Measurements from ENCODE around the gene JAG1.

JAG1 gene

DNA sequence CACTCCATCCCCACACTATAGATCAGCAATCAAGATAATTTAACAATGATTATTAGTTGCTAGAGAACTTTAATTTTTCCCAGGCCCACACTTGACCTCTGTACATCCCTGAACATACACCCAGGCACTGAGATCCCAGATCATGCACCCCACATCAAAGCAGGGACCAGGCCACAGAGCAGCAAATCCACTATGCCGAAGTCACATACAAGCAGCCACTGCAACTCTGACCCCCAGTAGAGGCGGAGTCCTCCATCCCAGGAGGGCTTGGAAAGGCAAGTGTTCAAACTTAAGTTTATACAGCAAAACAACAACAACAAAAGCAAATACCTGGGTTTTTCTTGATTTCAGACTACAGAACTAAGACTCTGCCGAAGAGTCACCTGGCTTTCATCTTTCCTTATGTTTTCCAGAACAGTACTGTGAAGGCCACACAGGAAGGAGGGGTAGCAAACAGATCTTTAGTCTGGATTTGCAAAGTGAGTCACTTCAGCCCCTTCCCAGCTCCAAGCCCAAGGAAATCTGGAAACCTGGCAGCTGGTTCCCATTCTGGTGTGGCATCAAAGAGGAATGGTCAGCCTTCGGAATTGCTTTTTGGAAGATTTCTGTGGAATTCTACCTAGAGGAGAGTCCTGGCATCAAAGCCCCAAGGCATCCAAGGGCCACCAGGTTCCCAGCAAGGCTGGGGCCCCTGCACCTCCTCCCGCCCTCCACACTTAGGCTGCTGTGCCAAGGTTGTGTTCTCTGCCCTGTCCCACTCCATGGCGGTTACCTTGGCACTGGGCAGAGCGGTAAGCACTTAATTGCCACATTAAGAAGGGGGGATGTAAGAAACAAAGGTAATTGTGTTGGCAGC is 7.3 kb downstream of the JAG1 start:
- TF ChIP-seq, protein P1, sequence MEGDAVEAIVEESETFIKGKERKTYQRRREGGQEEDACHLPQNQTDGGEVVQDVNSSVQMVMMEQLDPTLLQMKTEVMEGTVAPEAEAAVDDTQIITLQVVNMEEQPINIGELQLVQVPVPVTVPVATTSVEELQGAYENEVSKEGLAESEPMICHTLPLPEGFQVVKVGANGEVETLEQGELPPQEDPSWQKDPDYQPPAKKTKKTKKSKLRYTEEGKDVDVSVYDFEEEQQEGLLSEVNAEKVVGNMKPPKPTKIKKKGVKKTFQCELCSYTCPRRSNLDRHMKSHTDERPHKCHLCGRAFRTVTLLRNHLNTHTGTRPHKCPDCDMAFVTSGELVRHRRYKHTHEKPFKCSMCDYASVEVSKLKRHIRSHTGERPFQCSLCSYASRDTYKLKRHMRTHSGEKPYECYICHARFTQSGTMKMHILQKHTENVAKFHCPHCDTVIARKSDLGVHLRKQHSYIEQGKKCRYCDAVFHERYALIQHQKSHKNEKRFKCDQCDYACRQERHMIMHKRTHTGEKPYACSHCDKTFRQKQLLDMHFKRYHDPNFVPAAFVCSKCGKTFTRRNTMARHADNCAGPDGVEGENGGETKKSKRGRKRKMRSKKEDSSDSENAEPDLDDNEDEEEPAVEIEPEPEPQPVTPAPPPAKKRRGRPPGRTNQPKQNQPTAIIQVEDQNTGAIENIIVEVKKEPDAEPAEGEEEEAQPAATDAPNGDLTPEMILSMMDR (IDR thresholded peaks at IDR 0.05; ENCODE audit: low read depth, low read length, poor library complexity, severe bottlenecking), result no peak
- TF ChIP-seq EZH2phosphoT487 (IDR thresholded peaks at IDR 0.05; ENCODE audit: borderline replicate concordance, low read length), result no peak
- Histone ChIP-seq H3K79me2 (ENCODE audit: control insufficient read depth, low read length) (no peaks in the 10 kb centered on the region), H4K20me1 (ENCODE audit: control insufficient read depth, insufficient read depth, low read depth, low read length) (no peaks in the 10 kb centered on the region)

DNA sequence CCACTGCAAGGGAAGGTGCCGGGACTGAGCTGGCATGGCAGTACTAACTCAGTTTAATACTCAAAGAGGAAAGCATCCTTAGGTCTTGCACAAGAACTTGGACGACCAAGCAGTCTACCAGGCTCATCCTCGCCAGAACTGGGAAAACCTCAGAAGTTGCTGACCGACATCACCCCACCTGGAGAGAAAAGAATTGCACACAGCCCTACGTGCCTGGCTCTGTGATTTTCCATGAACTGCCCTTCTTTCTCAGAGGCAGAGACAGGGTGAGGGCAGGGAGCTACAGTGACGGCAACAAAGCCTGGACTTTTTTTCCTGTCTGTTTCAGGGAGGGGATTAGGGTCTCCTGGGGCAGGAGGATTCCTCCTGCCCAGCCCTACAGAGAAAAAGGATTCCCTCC is 8.0 kb downstream of the JAG1 start:
- Histone ChIP-seq H3K4me1 (ENCODE audit: control insufficient read depth, low read length) (peaks cover 11% of the 10 kb centered on the region), H3K4me3 (ENCODE audit: low read length) (no peak overlapping the region), H3K9me2 (replicated peaks; ENCODE audit: control insufficient read depth, low read length) (no peaks in the 10 kb centered on the region), H3K79me2 (ENCODE audit: control insufficient read depth, low read length) (no peaks in the 10 kb centered on the region), H3K9me3 (ENCODE audit: control insufficient read depth, insufficient read depth, low read length) (no peaks in the 10 kb centered on the region), H3K27me3 (ENCODE audit: control insufficient read depth, low read length) (peaks cover 39% of the 10 kb centered on the region), H3K4me2 (ENCODE audit: low read length) (no peak overlapping the region), H3K27ac (ENCODE audit: low read depth, low read length) (no peak overlapping the region), H3F3A (ENCODE audit: control insufficient read depth, insufficient read depth) (no peaks in the 10 kb centered on the region), H3K36me3 (ENCODE audit: control insufficient read depth, low read length) (no peaks in the 10 kb centered on the region), H4K20me1 (ENCODE audit: control insufficient read depth, insufficient read depth, low read depth, low read length) (no peaks in the 10 kb centered on the region)
- TF ChIP-seq EZH2phosphoT487 (IDR thresholded peaks at IDR 0.05; ENCODE audit: borderline replicate concordance, low read length), result no peak
- TF ChIP-seq, protein P1 (IDR thresholded peaks at IDR 0.05; ENCODE audit: low read depth, low read length, poor library complexity, severe bottlenecking), result no peak

More for the DNA sequence above, 7.3 kb downstream of the JAG1 start:
- H3K9me3 ChIP-seq (ENCODE audit: control insufficient read depth, insufficient read depth, low read length), result no peaks in the 10 kb centered on the region
- no peaks in the 10 kb centered on the region for H3K36me3 ChIP-seq (ENCODE audit: control insufficient read depth, low read length)
- H3K4me1 ChIP-seq (ENCODE audit: control insufficient read depth, low read length), result peaks cover 18% of the 10 kb centered on the region
- H3K27ac ChIP-seq (ENCODE audit: low read depth, low read length), result no peak overlapping the region
- 0 out of 2 replicates have a peak, but pooled peaks cover 3% of the 10 kb centered on the region for H3F3A ChIP-seq (ENCODE audit: control insufficient read depth, insufficient read depth)
- H3K4me2 ChIP-seq (ENCODE audit: low read length), result no peak overlapping the region
- no peak overlapping the region for H3K4me3 ChIP-seq (ENCODE audit: low read length)
- H3K27me3 ChIP-seq (ENCODE audit: control insufficient read depth, low read length), result peaks cover 43% of the 10 kb centered on the region
- H3K9me2 ChIP-seq (replicated peaks; ENCODE audit: control insufficient read depth, low read length), result no peaks in the 10 kb centered on the region

DNA sequence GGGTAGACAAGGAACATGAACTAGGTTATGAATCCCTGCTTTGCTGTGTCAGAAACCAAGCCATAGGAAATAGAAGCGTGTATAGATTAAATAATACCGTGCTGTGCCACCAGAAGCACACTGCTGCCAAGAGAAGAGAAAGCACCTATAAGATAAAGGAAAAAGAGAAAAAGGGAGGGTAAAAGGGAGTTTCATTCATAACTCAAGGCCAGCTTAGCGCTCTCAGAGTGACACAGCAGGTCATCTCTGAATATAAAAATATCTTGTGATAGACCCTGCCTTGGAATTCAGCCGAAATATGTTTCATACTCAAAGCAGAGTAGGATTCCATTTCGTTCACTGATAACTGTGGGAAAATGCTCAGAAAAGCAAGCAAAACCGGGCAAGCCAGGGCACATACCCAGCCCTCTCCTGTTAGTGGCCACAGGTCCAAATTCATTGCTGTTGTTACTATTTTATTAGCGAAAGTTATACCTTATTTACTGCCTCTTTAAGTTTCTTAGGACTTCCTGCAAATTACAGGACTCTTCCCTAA is 8.7 kb downstream of the JAG1 start:
- no peaks in the 10 kb centered on the region for H3K36me3 ChIP-seq (ENCODE audit: control insufficient read depth, low read length)
- H3K4me1 ChIP-seq (ENCODE audit: control insufficient read depth, low read length), result peaks cover 4% of the 10 kb centered on the region

More for the DNA sequence above, 8.7 kb downstream of the JAG1 start:
- no peaks in the 10 kb centered on the region for H3K79me2 ChIP-seq (ENCODE audit: control insufficient read depth, low read length)
- no peaks in the 10 kb centered on the region for H3F3A ChIP-seq (ENCODE audit: control insufficient read depth, insufficient read depth)
- H3K4me2 ChIP-seq (ENCODE audit: low read length), result no peak overlapping the region
- TF ChIP-seq EZH2phosphoT487 (IDR thresholded peaks at IDR 0.05; ENCODE audit: borderline replicate concordance, low read length), result no peak
- TF ChIP-seq, protein P1 (IDR thresholded peaks at IDR 0.05; ENCODE audit: low read depth, low read length, poor library complexity, severe bottlenecking), result no peak
- H3K27ac ChIP-seq (ENCODE audit: low read depth, low read length), result no peak overlapping the region
- H4K20me1 ChIP-seq (ENCODE audit: control insufficient read depth, insufficient read depth, low read depth, low read length), result no peaks in the 10 kb centered on the region
- H3K9me3 ChIP-seq (ENCODE audit: control insufficient read depth, insufficient read depth, low read length), result no peaks in the 10 kb centered on the region
- no peaks in the 10 kb centered on the region for H3K9me2 ChIP-seq (replicated peaks; ENCODE audit: control insufficient read depth, low read length)
- no peak overlapping the region for H3K4me3 ChIP-seq (ENCODE audit: low read length)
- H3K27me3 ChIP-seq (ENCODE audit: control insufficient read depth, low read length), result peaks cover 32% of the 10 kb centered on the region

Data from DOHH2 (cell line).